HCT116 (cell line): ENCODE data around the gene HMCN1. TPM values are rescaled to one million over a fixed set of nuclear protein-coding genes. Genes with fewer than 3 reads are reported as not detected.

Experiments used
- ATAC-seq: fragments of 200-7000 bp; cut with Tn5 transposase; 2 replicates; pipeline ENCODE4 v1.9.1; 2020; ENCODE audit warnings: mild to moderate bottlenecking, moderate library complexity
- BruUV-seq: library from RNA; stranded (reverse); fragments of 400-500 nt; replicated peaks from 2 replicates; lab custom pipeline; 2021; lab: Mats Ljungman, UMichigan
- CTCF ChIA-PET: fragments of 300-600 bp; sonication (Branson Sonifier 250); formaldehyde crosslinking; loops from one replicate; lab custom pipeline; 2021; ENCODE audit warnings: antibody characterized with exemption; lab: Charles Lee
- POLR2A ChIA-PET: fragments of 300-600, 350-600 bp; sonication (Branson Sonifier 250); formaldehyde crosslinking; loops from one replicate; lab custom pipeline; 2021; ENCODE audit warnings: antibody characterized with exemption; lab: Charles Lee
- RAD21 ChIA-PET, 2 experiments: fragments of 300-600 bp; sonication (Branson Sonifier 250); formaldehyde crosslinking; loops; one replicate each; lab custom pipeline; 2023; ENCODE audit warnings: low total read pairs in 2 of 2; ENCODE audit not compliant: uncharacterized antibody in 2 of 2, unreplicated experiment in 2 of 2, low non-redundant PET in 1 of 2; lab: Charles Lee
- DNase-seq: peaks from one replicate; pipeline ENCODE4 v3.0.0-alpha.2; 2010; ENCODE audit warnings: low read depth, low spot score
- H2AFZ ChIP-seq: fragments of 200-600 bp; shearing (Covaris generic), sonication (generic); 2 replicates; pipeline ENCODE4 v1.6.1; 2017; ENCODE audit warnings: low read depth, mixed run types, mixed read lengths, antibody characterized with exemption, low read length; ENCODE audit not compliant: poor library complexity, severe bottlenecking
- H3K27ac ChIP-seq: 2 replicates; pipeline ENCODE4 v1.5.1; 2012; ENCODE audit warnings: low read depth, low read length
- H3K27me3 ChIP-seq: fragments of 200-600 bp; sonication (generic); 2 replicates; pipeline ENCODE4 v1.6.1; 2016; ENCODE audit warnings: mixed run types, low read length, mixed read lengths; ENCODE audit not compliant: insufficient read depth
- H3K36me3 ChIP-seq, 2 experiments: fragments of 200-500 bp in 1 of 2; fragments of 200-600 bp in 1 of 2; sonication (Bioruptor generic) in 1 of 2; sonication (generic) in 1 of 2; 2 replicates each; pipeline versions ENCODE4 v1.5.1 to v1.6.1; 2014 to 2016; ENCODE audit warnings: low read length in 2 of 2, inconsistent platforms in 1 of 2, mixed read lengths in 1 of 2, mixed run types in 1 of 2; ENCODE audit not compliant: insufficient read depth in 2 of 2, control insufficient read depth in 1 of 2
- H3K4me1 ChIP-seq, 2 experiments: fragments of 200-600 bp in 1 of 2; sonication (generic) in 1 of 2; 2 replicates each; pipeline versions ENCODE4 v1.5.1 to v1.6.1; 2012 to 2017; ENCODE audit warnings: low read length in 2 of 2, inconsistent platforms in 1 of 2, mild to moderate bottlenecking in 1 of 2, mixed read lengths in 1 of 2, mixed run types in 1 of 2, moderate library complexity in 1 of 2; ENCODE audit not compliant: insufficient read depth in 2 of 2, control insufficient read depth in 1 of 2
- H3K4me2 ChIP-seq: fragments of 200-600 bp; sonication (generic); 2 replicates; pipeline ENCODE4 v1.6.1; 2017; ENCODE audit warnings: mixed run types, low read length, mixed read lengths
- H3K4me3 ChIP-seq, 2 experiments: fragments of 200-600 bp in 1 of 2; sonication (generic) in 1 of 2; replicated peaks in 1 of 2; 2 replicates each; pipeline ENCODE4 v1.5.1; 2011 to 2016; ENCODE audit warnings: low read length in 2 of 2, control low read depth in 1 of 2, low read depth in 1 of 2, mild to moderate bottlenecking in 1 of 2, mixed read lengths in 1 of 2, mixed run types in 1 of 2
- H3K79me2 ChIP-seq: fragments of 200-600 bp; sonication (generic); 2 replicates; pipeline ENCODE4 v1.6.1; 2017; ENCODE audit warnings: mild to moderate bottlenecking, mixed run types, low read length, moderate library complexity, mixed read lengths; ENCODE audit not compliant: insufficient read depth
- H3K9ac ChIP-seq: fragments of 200-600 bp; sonication (generic); 2 replicates; pipeline ENCODE4 v1.6.1; 2016; ENCODE audit warnings: low read length, mixed read lengths
- H3K9me2 ChIP-seq: fragments of 200-600 bp; sonication (generic), shearing (Covaris generic); 2 replicates; pipeline ENCODE4 v1.6.1; 2017; ENCODE audit warnings: mixed run types, mild to moderate bottlenecking, moderate library complexity; ENCODE audit not compliant: insufficient read depth
- H3K9me3 ChIP-seq, 2 experiments: fragments of 200-500 bp in 1 of 2; fragments of 200-600 bp in 1 of 2; sonication (Bioruptor generic) in 1 of 2; sonication (generic) in 1 of 2; 2 replicates each; pipeline ENCODE4 v1.6.1; 2014 to 2017; ENCODE audit warnings: low read length in 2 of 2, mixed read lengths in 2 of 2, inconsistent platforms in 1 of 2, low read depth in 1 of 2, mild to moderate bottlenecking in 1 of 2, mixed run types in 1 of 2, moderate library complexity in 1 of 2; ENCODE audit not compliant: control insufficient read depth in 1 of 2, insufficient read depth in 1 of 2
- H4K20me1 ChIP-seq: fragments of 200-600 bp; sonication (generic), shearing (Covaris generic); 2 replicates; pipeline ENCODE4 v1.6.1; 2017; ENCODE audit warnings: mixed run types, mild to moderate bottlenecking, moderate library complexity; ENCODE audit not compliant: insufficient read depth
- ATF3 ChIP-seq: IDR thresholded peaks from 2 replicates; pipeline ENCODE4 v1.6.1; 2012
- CBX3 ChIP-seq: IDR thresholded peaks from 2 replicates; pipeline ENCODE4 v1.6.1; 2012; ENCODE audit warnings: low read depth
- CEBPB ChIP-seq: IDR thresholded peaks from 2 replicates; pipeline ENCODE4 v1.6.1; 2012; ENCODE audit warnings: low read depth
- CTCF ChIP-seq, 3 experiments: fragments of 200-600 bp in 1 of 3; sonication (generic) in 1 of 3; IDR thresholded peaks in 2 of 3; conservative IDR thresholded peaks in 1 of 3; 2 replicates each; pipeline ENCODE4 v1.5.1; 2012 to 2017; ENCODE audit warnings: low read depth in 2 of 3, low read length in 2 of 3, antibody characterized with exemption in 1 of 3, borderline replicate concordance in 1 of 3, control low read depth in 1 of 3, mild to moderate bottlenecking in 1 of 3, mixed read lengths in 1 of 3, mixed run types in 1 of 3, moderate library complexity in 1 of 3; ENCODE audit not compliant: insufficient read depth in 1 of 3
- EGR1 ChIP-seq: IDR thresholded peaks from 2 replicates; pipeline ENCODE4 v1.6.1; 2012; ENCODE audit warnings: low read depth
- ELF1 ChIP-seq: IDR thresholded peaks from 2 replicates; pipeline ENCODE4 v1.6.1; 2012; ENCODE audit warnings: low read depth, borderline replicate concordance
- EZH2phosphoT487 ChIP-seq: fragments of 200-600 bp; IDR thresholded peaks from 2 replicates; pipeline ENCODE4 v1.6.1; 2018; ENCODE audit warnings: antibody characterized with exemption, borderline replicate concordance
- FOSL1 ChIP-seq: IDR thresholded peaks from 2 replicates; pipeline ENCODE4 v1.6.1; 2012; ENCODE audit warnings: low read depth
- JUND ChIP-seq: IDR thresholded peaks from 2 replicates; pipeline ENCODE4 v1.6.1; 2012
- MAX ChIP-seq: IDR thresholded peaks from 2 replicates; pipeline ENCODE4 v1.6.1; 2012
- REST ChIP-seq: IDR thresholded peaks from 2 replicates; pipeline ENCODE4 v1.6.1; 2012; ENCODE audit warnings: low read depth
- SP1 ChIP-seq: IDR thresholded peaks from 2 replicates; pipeline ENCODE4 v1.6.1; 2012; ENCODE audit warnings: low read depth
- SRF ChIP-seq: IDR thresholded peaks from 2 replicates; pipeline ENCODE4 v1.6.1; 2012; ENCODE audit warnings: low read depth
- TCF7L2 ChIP-seq: IDR thresholded peaks from 2 replicates; pipeline ENCODE4 v1.7.0; 2011; ENCODE audit warnings: borderline replicate concordance, inconsistent platforms; ENCODE audit not compliant: insufficient read depth, insufficient read length; ENCODE audit errors: extremely low read depth
- YY1 ChIP-seq: IDR thresholded peaks from 2 replicates; pipeline ENCODE4 v1.6.1; 2011; ENCODE audit warnings: low read length, low read depth, moderate library complexity, mild to moderate bottlenecking; ENCODE audit not compliant: insufficient replicate concordance; ENCODE audit errors: extremely low read depth
- ZBTB33 ChIP-seq: IDR thresholded peaks from 2 replicates; pipeline ENCODE4 v1.6.1; 2011; ENCODE audit warnings: mild to moderate bottlenecking, low read length, moderate library complexity; ENCODE audit not compliant: insufficient replicate concordance; ENCODE audit errors: extremely low read depth
- ZFX ChIP-seq: fragments of 450-650 bp; IDR thresholded peaks from 2 replicates; pipeline ENCODE4 v1.6.1; 2017
- ZNF274 ChIP-seq: fragments of 200-500 bp; sonication (Bioruptor generic); IDR thresholded peaks from 2 replicates; pipeline ENCODE4 v1.6.1; 2014; ENCODE audit warnings: mild to moderate bottlenecking, low read depth, low read length, inconsistent platforms
- intact Hi-C: fragments of 100-400 bp; cut with micrococcal nuclease; formaldehyde crosslinking; loops from 2 replicates; pipeline ENCODE4 v1.10.0; 2022
- total RNA-seq: library from RNA; stranded (reverse); gene quantifications from one replicate; pipeline ENCODE4 v1.2.1, GENCODE V29; 2021; ENCODE audit not compliant: unreplicated experiment

The HMCN1 gene
- total RNA-seq, 1 experiment from 2014 or later, result 0.59 TPM

- no peaks in the 10 kb centered on the region for H3K27me3 ChIP-seq
- no peak for ATAC-seq
- intact Hi-C loops, result loop anchor here (1.0 kb wide), 1 partner anchor 399 kb away; no protein-coding TSS in a partner anchor
- BruUV-seq, result no TSS peak
- no peaks in the 10 kb centered on the region for H3K36me3 ChIP-seq
- TF ChIP-seq ELF1 (no peak), CBX3 (no peak), FOSL1 (no peak), ZNF274 (no peak), EZH2phosphoT487 (no peak), SRF (no peak), SP1 (no peak), CEBPB (no peak), MAX (no peak), TCF7L2 (no peak), ZBTB33 (no peak), YY1 (no peak), JUND (no peak), ZFX (no peak), REST (no peak), EGR1 (no peak), CTCF (IDR thresholded peaks at IDR 0.05 in 2 of 3, conservative IDR thresholded peaks at IDR 0.05 in 1 of 3; ENCODE audit: borderline replicate concordance in 1 of 3, insufficient read depth in 1 of 3, low read depth in 2 of 3, low read length in 2 of 3) (no peak), ATF3 (no peak)
- TF ChIP-seq, all 23 proteins: peak for 0
- no peak overlapping the region for H3K27ac ChIP-seq
- ChIA-PET POLR2A (no interaction called here), CTCF (interaction anchor here (0.7 to 2.1 kb wide), 11 partner anchors 9 to 426 kb away, joined by 3 to 8 read pairs (median 4); no protein-coding TSS in a partner anchor), RAD21 (no interaction called here)
- no peaks in the 10 kb centered on the region for H3K9me3 ChIP-seq
- H3K79me2 ChIP-seq, result no peaks in the 10 kb centered on the region
- H3K9me2 ChIP-seq, result no peaks in the 10 kb centered on the region
- H2AFZ ChIP-seq, result no peak overlapping the region
- H3K4me3 ChIP-seq, result no peak overlapping the region
- DNase-seq, result no peak
- no peak overlapping the region for H3K4me2 ChIP-seq
- H3K4me1 ChIP-seq, result no peaks in the 10 kb centered on the region
- no peaks in the 10 kb centered on the region for H4K20me1 ChIP-seq
- H3K9ac ChIP-seq, result no peak overlapping the region
These were observed 78.7 kb downstream of the HMCN1 start for GRCh38 chr1:185812934-185813333.
